Panc1 (cell line): ENCODE results near the gene TTYH2. TPM values are rescaled to one million over a fixed set of nuclear protein-coding genes. Genes with fewer than 3 reads are reported as not detected.

Experiments
- ATAC-seq: fragments of 200-7000 bp; cut with Tn5 transposase; 2 replicates; pipeline ENCODE4 v1.9.1; 2020; ENCODE audit warnings: mild to moderate bottlenecking, moderate library complexity
- BruUV-seq: library from RNA; stranded (reverse); fragments of 400-500 nt; replicated peaks from 2 replicates; lab custom pipeline; 2021; lab: Mats Ljungman, UMichigan
- CTCF ChIA-PET: fragments of 300-600 bp; sonication (Branson Sonifier 250); formaldehyde crosslinking; loops from one replicate; lab custom pipeline; 2022; ENCODE audit warnings: antibody characterized with exemption; lab: Charles Lee
- POLR2A ChIA-PET: fragments of 300-600 bp; sonication (Branson Sonifier 250); formaldehyde crosslinking; loops from one replicate; lab custom pipeline; 2022; ENCODE audit warnings: antibody characterized with exemption; lab: Charles Lee
- DNase-seq: peaks from one replicate; pipeline ENCODE4 v3.0.0-alpha.2; 2010; ENCODE audit warnings: low read depth, low spot score
- H3K27ac ChIP-seq: 2 replicates; pipeline ENCODE4 v1.5.1; 2011; ENCODE audit warnings: mild to moderate bottlenecking, low read length, inconsistent platforms
- H3K27me3 ChIP-seq: fragments of 200-500 bp; sonication (Bioruptor generic); 2 replicates; pipeline ENCODE4 v1.6.0; 2014; ENCODE audit warnings: low read length, inconsistent platforms; ENCODE audit not compliant: control insufficient read depth, insufficient read depth
- H3K36me3 ChIP-seq: fragments of 200-500 bp; sonication (Bioruptor generic); 2 replicates; pipeline ENCODE4 v1.5.1; 2014; ENCODE audit warnings: inconsistent platforms, mild to moderate bottlenecking, low read length, moderate library complexity; ENCODE audit not compliant: control insufficient read depth, insufficient read depth
- H3K4me1 ChIP-seq: 2 replicates; pipeline ENCODE4 v1.5.1; 2011; ENCODE audit warnings: inconsistent platforms, mild to moderate bottlenecking, low read length, moderate library complexity; ENCODE audit not compliant: control insufficient read depth, insufficient read depth
- H3K4me3 ChIP-seq, 2 experiments: 2 replicates each; pipeline ENCODE4 v1.5.1; 2011 to 2012; ENCODE audit warnings: low read depth in 2 of 2, low read length in 2 of 2, mild to moderate bottlenecking in 2 of 2, inconsistent platforms in 1 of 2, moderate library complexity in 1 of 2
- H3K9me3 ChIP-seq: fragments of 200-500 bp; sonication (Bioruptor generic); 2 replicates; pipeline ENCODE4 v1.5.1; 2014; ENCODE audit warnings: low read depth, mild to moderate bottlenecking, inconsistent platforms, low read length, moderate library complexity; ENCODE audit not compliant: control insufficient read depth, insufficient read depth
- POLR2AphosphoS5 ChIP-seq: IDR thresholded peaks from 2 replicates; pipeline ENCODE4 v1.6.1; 2012; ENCODE audit warnings: mild to moderate bottlenecking, low read depth, low read length, moderate library complexity
- SIN3A ChIP-seq: IDR thresholded peaks from 2 replicates; pipeline ENCODE4 v1.6.1; 2012; ENCODE audit warnings: low read depth, mild to moderate bottlenecking, low read length, moderate library complexity, borderline replicate concordance; ENCODE audit not compliant: insufficient read depth
- TCF7L2 ChIP-seq: IDR thresholded peaks from 2 replicates; pipeline ENCODE4 v1.6.1; 2011; ENCODE audit warnings: mild to moderate bottlenecking, low read depth, low read length, inconsistent platforms
- in situ Hi-C: cut with HindIII; loops from 2 replicates; pipeline ENCODE4 v1.10.0; 2016; ENCODE audit warnings: low sequenced_read_pairs, low pct_unique_long_range_greater_than_20kb
- intact Hi-C: fragments of 100-400 bp; cut with micrococcal nuclease; formaldehyde crosslinking; loops from one replicate; pipeline ENCODE4 v1.10.0; 2022; ENCODE audit not compliant: unreplicated experiment
- total RNA-seq: library from RNA; stranded (reverse); gene quantifications from one replicate; pipeline ENCODE4 v1.2.1, GENCODE V29; 2021; ENCODE audit not compliant: unreplicated experiment
- TF ChIP-seq, protein P1 (sequence below), 2 experiments: IDR thresholded peaks; 2 replicates each; pipeline ENCODE4 v1.6.1; 2011 to 2012; ENCODE audit warnings: low read depth in 2 of 2, control low read depth in 1 of 2, low read length in 1 of 2, mild to moderate bottlenecking in 1 of 2, moderate library complexity in 1 of 2; ENCODE audit not compliant: insufficient read depth in 1 of 2
- TF ChIP-seq, protein P2 (sequence below): fragments of 450-650 bp; IDR thresholded peaks from 2 replicates; pipeline ENCODE4 v1.5.1; 2017; ENCODE audit warnings: mild to moderate bottlenecking

Gene TTYH2
- total RNA-seq, 1 experiment from 2014 or later: 8.3 TPM

DNA sequence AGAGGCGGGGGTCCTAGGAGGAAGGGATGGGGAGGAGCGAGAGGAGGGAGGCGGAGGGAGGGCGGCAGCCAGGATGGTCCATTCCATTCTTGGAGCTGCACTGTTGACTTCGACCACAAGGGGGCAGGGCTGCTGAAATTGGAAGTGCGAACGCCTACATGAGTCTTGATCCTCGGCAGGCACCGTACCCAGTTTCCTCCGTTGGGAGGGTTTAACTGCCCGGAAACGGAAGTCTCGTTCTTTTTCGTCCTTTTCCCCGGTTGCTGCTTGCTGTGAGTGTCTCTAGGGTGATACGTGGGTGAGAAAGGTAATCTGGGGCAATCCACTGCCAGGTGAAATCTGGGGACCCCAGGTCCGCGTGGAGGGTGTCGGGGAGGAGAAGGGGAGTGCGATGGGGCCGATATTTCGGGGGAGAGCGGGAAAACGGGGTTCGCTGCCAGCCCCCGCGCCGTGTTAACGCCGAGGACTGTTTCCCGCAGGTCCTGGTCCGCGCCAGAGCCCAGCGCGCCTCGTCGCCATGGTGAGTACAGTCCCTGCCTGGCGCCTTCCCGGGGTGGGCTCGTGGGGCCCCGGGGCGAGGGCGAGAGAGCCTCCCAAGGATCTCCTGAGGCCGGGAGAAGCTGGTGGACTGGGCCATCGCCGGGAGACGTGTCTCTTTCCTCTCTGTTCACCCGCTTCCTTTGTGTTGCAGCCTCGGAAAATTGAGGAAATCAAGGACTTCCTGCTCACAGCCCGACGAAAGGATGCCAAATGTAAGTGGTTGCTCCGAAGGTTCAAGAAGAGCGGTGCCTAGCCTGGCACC, 9.7 kb upstream of the TTYH2 start, which contains the start of gene RPL38:
Gene RPL38 (plus strand): TSS at position 240 of the 802 bp plus-strand sequence. CDS start 278 bp downstream, at position 518.
- BruUV-seq: TSS peak; percentile 88
- in situ Hi-C loops: no loop called here
- H3K4me1 ChIP-seq: peaks cover 31% of the 10 kb centered on the region

DNA sequence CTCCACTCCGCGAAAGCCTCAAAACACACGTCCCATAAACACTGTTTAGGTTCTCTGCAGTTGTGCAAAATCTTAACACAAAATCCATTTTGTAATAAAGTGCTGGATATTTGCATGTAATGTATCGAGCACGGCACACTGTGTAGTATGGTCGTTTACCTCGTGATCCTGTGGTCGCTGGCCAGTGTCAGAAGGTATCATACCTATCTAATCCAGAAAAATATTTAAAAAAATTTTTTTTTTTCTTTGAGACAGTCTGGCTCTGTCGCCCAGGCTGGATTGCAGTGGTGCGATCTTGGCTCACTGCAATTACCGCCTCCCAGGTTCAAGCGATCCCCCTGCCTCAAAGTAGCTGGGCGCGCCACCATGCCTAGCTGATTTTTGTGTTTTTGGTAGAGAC, 8.9 kb upstream of the TTYH2 start:
- ChIA-PET POLR2A (interaction anchor here (0.7 to 0.9 kb wide), 3 partner anchors 16 to 29 kb away, joined by 3 to 9 read pairs (median 8); no protein-coding TSS in a partner anchor), CTCF (no interaction called here)
- Histone ChIP-seq H3K36me3 (peaks cover 26% of the 10 kb centered on the region), H3K9me3 (no peaks in the 10 kb centered on the region), H3K4me1 (peaks cover 38% of the 10 kb centered on the region), H3K27ac (peak overlapping the region; percentile 93), H3K27me3 (peaks cover 5% of the 10 kb centered on the region; the same call in 1 of the 2 replicates), H3K4me3 (peak overlapping the region; percentile 93 to 95)
- in situ Hi-C loops (no loop called here), intact Hi-C loops (no loop called here)
- no TSS peak for BruUV-seq
- no peak for ATAC-seq
- DNase-seq: no peak
- TF ChIP-seq, protein P1, sequence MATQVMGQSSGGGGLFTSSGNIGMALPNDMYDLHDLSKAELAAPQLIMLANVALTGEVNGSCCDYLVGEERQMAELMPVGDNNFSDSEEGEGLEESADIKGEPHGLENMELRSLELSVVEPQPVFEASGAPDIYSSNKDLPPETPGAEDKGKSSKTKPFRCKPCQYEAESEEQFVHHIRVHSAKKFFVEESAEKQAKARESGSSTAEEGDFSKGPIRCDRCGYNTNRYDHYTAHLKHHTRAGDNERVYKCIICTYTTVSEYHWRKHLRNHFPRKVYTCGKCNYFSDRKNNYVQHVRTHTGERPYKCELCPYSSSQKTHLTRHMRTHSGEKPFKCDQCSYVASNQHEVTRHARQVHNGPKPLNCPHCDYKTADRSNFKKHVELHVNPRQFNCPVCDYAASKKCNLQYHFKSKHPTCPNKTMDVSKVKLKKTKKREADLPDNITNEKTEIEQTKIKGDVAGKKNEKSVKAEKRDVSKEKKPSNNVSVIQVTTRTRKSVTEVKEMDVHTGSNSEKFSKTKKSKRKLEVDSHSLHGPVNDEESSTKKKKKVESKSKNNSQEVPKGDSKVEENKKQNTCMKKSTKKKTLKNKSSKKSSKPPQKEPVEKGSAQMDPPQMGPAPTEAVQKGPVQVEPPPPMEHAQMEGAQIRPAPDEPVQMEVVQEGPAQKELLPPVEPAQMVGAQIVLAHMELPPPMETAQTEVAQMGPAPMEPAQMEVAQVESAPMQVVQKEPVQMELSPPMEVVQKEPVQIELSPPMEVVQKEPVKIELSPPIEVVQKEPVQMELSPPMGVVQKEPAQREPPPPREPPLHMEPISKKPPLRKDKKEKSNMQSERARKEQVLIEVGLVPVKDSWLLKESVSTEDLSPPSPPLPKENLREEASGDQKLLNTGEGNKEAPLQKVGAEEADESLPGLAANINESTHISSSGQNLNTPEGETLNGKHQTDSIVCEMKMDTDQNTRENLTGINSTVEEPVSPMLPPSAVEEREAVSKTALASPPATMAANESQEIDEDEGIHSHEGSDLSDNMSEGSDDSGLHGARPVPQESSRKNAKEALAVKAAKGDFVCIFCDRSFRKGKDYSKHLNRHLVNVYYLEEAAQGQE (IDR thresholded peaks at IDR 0.05; ENCODE audit: insufficient read depth in 1 of 2, low read depth in 2 of 2, low read length in 1 of 2): no peak
- TF ChIP-seq, protein P2, sequence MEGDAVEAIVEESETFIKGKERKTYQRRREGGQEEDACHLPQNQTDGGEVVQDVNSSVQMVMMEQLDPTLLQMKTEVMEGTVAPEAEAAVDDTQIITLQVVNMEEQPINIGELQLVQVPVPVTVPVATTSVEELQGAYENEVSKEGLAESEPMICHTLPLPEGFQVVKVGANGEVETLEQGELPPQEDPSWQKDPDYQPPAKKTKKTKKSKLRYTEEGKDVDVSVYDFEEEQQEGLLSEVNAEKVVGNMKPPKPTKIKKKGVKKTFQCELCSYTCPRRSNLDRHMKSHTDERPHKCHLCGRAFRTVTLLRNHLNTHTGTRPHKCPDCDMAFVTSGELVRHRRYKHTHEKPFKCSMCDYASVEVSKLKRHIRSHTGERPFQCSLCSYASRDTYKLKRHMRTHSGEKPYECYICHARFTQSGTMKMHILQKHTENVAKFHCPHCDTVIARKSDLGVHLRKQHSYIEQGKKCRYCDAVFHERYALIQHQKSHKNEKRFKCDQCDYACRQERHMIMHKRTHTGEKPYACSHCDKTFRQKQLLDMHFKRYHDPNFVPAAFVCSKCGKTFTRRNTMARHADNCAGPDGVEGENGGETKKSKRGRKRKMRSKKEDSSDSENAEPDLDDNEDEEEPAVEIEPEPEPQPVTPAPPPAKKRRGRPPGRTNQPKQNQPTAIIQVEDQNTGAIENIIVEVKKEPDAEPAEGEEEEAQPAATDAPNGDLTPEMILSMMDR: no peak
- TF ChIP-seq TCF7L2: no peak
- TF ChIP-seq SIN3A: no peak
- TF ChIP-seq POLR2AphosphoS5: no peak

More for the DNA sequence above, 9.7 kb upstream of the TTYH2 start, which contains the start of gene RPL38:
- TF ChIP-seq SIN3A (peak; percentile 88; the same call in 1 of the 2 replicates), POLR2AphosphoS5 (peak; percentile 99), TCF7L2 (peak; percentile 32; the same call in 1 of the 2 replicates)
- TF ChIP-seq, protein P2: peak; percentile 96
- TF ChIP-seq, protein P1 (IDR thresholded peaks at IDR 0.05; ENCODE audit: insufficient read depth in 1 of 2, low read depth in 2 of 2, low read length in 1 of 2): peak; percentile 40 to 69; a peak in 1 of 4 replicates
- ChIA-PET CTCF (interaction anchor here (0.6 to 0.7 kb wide), 3 partner anchors 85 to 891 kb away, joined by 4 to 12 read pairs (median 10); no protein-coding TSS in a partner anchor), POLR2A (interaction anchor here (0.6 to 0.7 kb wide), 2 partner anchors 30 to 147 kb away, joined by 3 to 10 read pairs; no protein-coding TSS in a partner anchor)
- no peaks in the 10 kb centered on the region for H3K9me3 ChIP-seq
- peaks cover 5% of the 10 kb centered on the region; the same call in 1 of the 2 replicates for H3K27me3 ChIP-seq
- H3K36me3 ChIP-seq: peaks cover 24% of the 10 kb centered on the region
- ATAC-seq: peak; percentile 84
- peak within 1 kb of the TSS; percentile 93 for H3K27ac ChIP-seq
- H3K4me3 ChIP-seq: peak within 1 kb of the TSS; percentile 93 to 95
- peak; percentile 87 for DNase-seq
- intact Hi-C loops: no loop called here
